GM12891 (cell line): ENCODE results near the gene TMA7B.

Source experiments
- DNase-seq: peaks from one replicate; pipeline ENCODE4 v3.0.0; 2011; ENCODE audit warnings: low spot score; ENCODE audit not compliant: insufficient read length
- FAIRE-seq: peaks from 2 replicates; lab custom pipeline; 2011; peaks lifted over from hg19 to GRCh38; lab: Jason Lieb, UNC
- PAX5 ChIP-seq: IDR thresholded peaks from 2 replicates; pipeline ENCODE4 v1.6.1; 2011; ENCODE audit warnings: low read length, moderate library complexity, mild to moderate bottlenecking; ENCODE audit not compliant: insufficient read depth, severe bottlenecking
- POLR2A ChIP-seq: IDR thresholded peaks from 2 replicates; pipeline ENCODE4 v1.6.1; 2011; ENCODE audit warnings: low read depth, low read length, control low read depth
- POLR2AphosphoS5 ChIP-seq: IDR thresholded peaks from 2 replicates; pipeline ENCODE4 v1.6.1; 2011; ENCODE audit warnings: low read depth, low read length, control low read depth
- POU2F2 ChIP-seq: IDR thresholded peaks from 2 replicates; pipeline ENCODE4 v1.6.1; 2011; ENCODE audit warnings: low read depth, mild to moderate bottlenecking, control low read depth, low read length, moderate library complexity
- SPI1 ChIP-seq: IDR thresholded peaks from 2 replicates; pipeline ENCODE4 v1.6.1; 2011; ENCODE audit warnings: low read depth, low read length, control low read depth
- TAF1 ChIP-seq: IDR thresholded peaks from 2 replicates; pipeline ENCODE4 v1.6.1; 2011; ENCODE audit warnings: low read depth, low read length, control low read depth

Gene TMA7B

GRCh38 chr22:39965748-39966147 is 5.6 kb downstream of the TMA7B start:
- FAIRE-seq (no peak), DNase-seq (no peak)
- no peak for TF ChIP-seq POLR2A
- TF ChIP-seq POU2F2: no peak
- no peak for TF ChIP-seq TAF1
- TF ChIP-seq SPI1: no peak
- TF ChIP-seq PAX5: no peak
- TF ChIP-seq POLR2AphosphoS5: no peak

GRCh38 chr22:39966470-39966869 is 6.3 kb downstream of the TMA7B start:
- FAIRE-seq: no peak
- no peak for TF ChIP-seq SPI1
- no peak for TF ChIP-seq PAX5
- TF ChIP-seq TAF1: no peak
- no peak for TF ChIP-seq POU2F2
- TF ChIP-seq POLR2A: no peak
- no peak for TF ChIP-seq POLR2AphosphoS5
- DNase-seq: no peak

- DNase-seq: no peak
- TF ChIP-seq PAX5 (no peak), POU2F2 (no peak)
These were observed 7.1 kb downstream of the TMA7B start for GRCh38 chr22:39967103-39967829.

GRCh38 chr22:39967996-39968972 is 8.1 kb downstream of the TMA7B start:
- FAIRE-seq (no peak), DNase-seq (no peak)
- TF ChIP-seq POLR2A (no peak), PAX5 (no peak), SPI1 (no peak), POLR2AphosphoS5 (no peak), TAF1 (no peak), POU2F2 (no peak)

More at GRCh38 chr22:39967103-39967829, 7.1 kb downstream of the TMA7B start:
- no peak for FAIRE-seq

GRCh38 chr22:39970742-39971141 is 10.5 kb downstream of the TMA7B start:
- FAIRE-seq (no peak), DNase-seq (no peak)
- no peak for TF ChIP-seq POLR2AphosphoS5

GRCh38 chr22:39972641-39973040 is 12.4 kb downstream of the TMA7B start:
- DNase-seq: no peak
- TF ChIP-seq TAF1: no peak
- no peak for TF ChIP-seq POU2F2
- TF ChIP-seq SPI1: no peak
- TF ChIP-seq POLR2AphosphoS5: no peak
- no peak for TF ChIP-seq PAX5
- TF ChIP-seq POLR2A: no peak
- no peak for FAIRE-seq

GRCh38 chr22:39973656-39974055 is 13.5 kb downstream of the TMA7B start:
- no peak for FAIRE-seq
- no peak for DNase-seq

GRCh38 chr22:39974065-39974464 is 13.9 kb downstream of the TMA7B start:
- no peak for DNase-seq
- TF ChIP-seq POLR2AphosphoS5 (no peak), TAF1 (no peak), PAX5 (no peak), SPI1 (no peak), POU2F2 (no peak), POLR2A (no peak)
- FAIRE-seq: no peak

More at GRCh38 chr22:39973656-39974055, 13.5 kb downstream of the TMA7B start:
- TF ChIP-seq POLR2AphosphoS5 (no peak), PAX5 (no peak), SPI1 (no peak), POLR2A (no peak), TAF1 (no peak), POU2F2 (no peak)

- DNase-seq: no peak
- TF ChIP-seq SPI1 (no peak), TAF1 (no peak)
- FAIRE-seq: no peak
These were observed 18.9 kb downstream of the TMA7B start for GRCh38 chr22:39979048-39979447.
